Activated CD8-positive, alpha-beta memory T cell treated with anti-CD3 and anti-CD28 coated beads for 36 hours (primary cell): ENCODE data around the gene HLA-DRA. TPM values are rescaled to one million over a fixed set of nuclear protein-coding genes. Genes with fewer than 3 reads are reported as not detected.
"Not testable (repeated sequence)": the region's sequence is repeated elsewhere in the genome, so short reads cannot be mapped to it uniquely, and the experiment has no call there.

Source experiments
- CTCF ChIA-PET: fragments of 350-600 bp; sonication (Branson Sonifier 250); formaldehyde crosslinking; loops from one replicate; lab custom pipeline; 2021; ENCODE audit warnings: antibody characterized with exemption; lab: Charles Lee
- POLR2A ChIA-PET: fragments of 350-600 bp; sonication (Branson Sonifier 250); formaldehyde crosslinking; loops from one replicate; lab custom pipeline; 2021; ENCODE audit warnings: antibody characterized with exemption; lab: Charles Lee
- total RNA-seq, 2 experiments: library from RNA; stranded (reverse); gene quantifications; one replicate each; pipeline ENCODE4 v1.2.3, GENCODE V29; 2021

HLA-DRA gene
- total RNA-seq, 2 experiments from 2014 or later: 12.4 to 12.9 TPM

GRCh38 chr6:32427218-32427617 lies 12.5 kb upstream of the HLA-DRA start:
- ChIA-PET CTCF (no interaction called here), POLR2A (no interaction called here)

DNA sequence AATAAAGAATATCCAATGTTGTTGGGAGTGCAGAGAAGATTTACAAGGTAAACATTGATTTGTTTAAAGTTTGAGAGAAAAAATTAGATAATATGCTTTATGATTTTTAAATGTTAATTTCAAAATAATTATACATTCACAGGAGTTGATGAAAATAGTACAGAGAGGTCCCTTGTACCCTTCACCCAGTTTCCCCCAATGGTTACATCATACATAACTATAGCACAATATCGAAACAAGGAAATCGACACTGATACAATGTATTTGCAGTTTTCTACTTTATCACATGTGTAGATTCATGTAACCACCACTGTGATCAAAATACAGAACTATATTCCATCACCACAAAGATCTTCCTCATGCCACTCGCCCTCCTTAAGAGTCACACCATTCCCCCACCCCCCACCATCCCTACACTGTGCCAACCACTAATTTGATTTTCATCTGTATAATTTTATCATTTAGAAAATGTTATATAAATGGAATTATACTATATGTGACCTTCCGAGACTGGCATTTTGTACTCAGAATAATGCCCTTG lies 11.7 kb upstream of the HLA-DRA start:
- ChIA-PET POLR2A (no interaction called here), CTCF (no interaction called here)

GRCh38 chr6:32430179-32430578 lies 9.5 kb upstream of the HLA-DRA start:
- CTCF ChIA-PET: no interaction called here

DNA sequence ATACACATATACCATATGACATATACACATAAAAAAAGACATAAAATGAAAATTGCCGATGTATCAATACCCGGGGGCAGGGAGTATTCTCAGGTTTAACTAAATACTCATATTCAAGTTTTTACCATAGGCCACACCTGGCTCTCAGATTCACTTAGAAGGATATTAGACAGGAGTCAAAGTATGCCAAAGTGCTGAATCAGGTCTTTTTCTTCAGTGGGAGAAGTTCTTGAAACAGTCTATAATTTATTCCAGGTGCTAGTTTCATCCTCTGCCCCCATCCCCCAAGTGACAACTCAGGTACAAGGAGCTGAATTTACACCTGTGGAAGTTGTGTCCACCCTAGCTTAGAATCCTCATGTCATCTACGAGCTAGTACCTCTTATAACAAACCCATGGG lies 8.5 kb upstream of the HLA-DRA start:
- POLR2A ChIA-PET: no interaction called here
- CTCF ChIA-PET: no interaction called here

More at GRCh38 chr6:32430179-32430578, 9.5 kb upstream of the HLA-DRA start:
- POLR2A ChIA-PET: no interaction called here

DNA sequence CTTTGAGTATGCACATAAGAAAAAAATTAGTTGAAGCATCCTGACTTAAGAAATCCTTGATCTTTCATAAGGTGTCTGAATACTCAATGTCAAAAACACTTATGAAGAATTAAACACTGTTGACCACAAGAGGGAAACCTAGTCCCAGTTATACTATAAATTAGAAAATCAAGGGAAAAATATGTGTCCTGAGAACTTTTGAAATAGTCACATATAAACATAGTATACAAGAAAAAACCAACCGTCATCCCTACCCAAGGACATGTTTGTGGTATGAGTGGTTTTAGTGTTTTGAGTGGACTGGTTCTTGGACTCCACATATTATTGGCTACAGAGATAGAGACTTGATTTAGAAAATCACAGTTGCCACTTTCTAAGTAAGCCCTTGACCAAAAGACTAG lies 7.6 kb upstream of the HLA-DRA start:
- POLR2A ChIA-PET: no interaction called here
- CTCF ChIA-PET: interaction anchor here (0.9 to 1.0 kb wide), 2 partner anchors 40 to 268 kb away, joined by 3 to 6 read pairs; no protein-coding TSS in a partner anchor

DNA sequence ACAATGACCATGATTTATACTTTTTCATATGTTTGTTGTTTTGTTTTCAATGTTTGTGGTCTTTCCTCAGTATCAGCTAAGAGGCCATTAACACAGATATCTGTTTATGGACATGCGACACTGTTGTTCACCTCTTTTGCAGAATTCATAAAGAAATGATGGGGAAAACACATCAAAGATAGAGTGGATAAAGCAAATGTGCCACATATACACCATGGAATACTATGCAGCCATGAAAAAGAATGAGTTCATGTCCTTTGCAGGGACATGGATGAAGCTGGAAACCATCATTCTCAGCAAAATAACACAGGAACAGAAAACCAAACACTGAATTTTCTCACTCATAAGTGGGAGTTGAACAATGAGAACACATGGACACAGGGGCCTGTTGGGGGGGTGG lies 5.7 kb upstream of the HLA-DRA start:
- POLR2A ChIA-PET, CTCF ChIA-PET: not testable (repeated sequence)

GRCh38 chr6:32436186-32436585 lies 3.5 kb upstream of the HLA-DRA start:
- CTCF ChIA-PET: interaction anchor here (1.0 kb wide), 1 partner anchor 264 kb away, joined by 4 read pairs; no protein-coding TSS in a partner anchor
- POLR2A ChIA-PET: no interaction called here

DNA sequence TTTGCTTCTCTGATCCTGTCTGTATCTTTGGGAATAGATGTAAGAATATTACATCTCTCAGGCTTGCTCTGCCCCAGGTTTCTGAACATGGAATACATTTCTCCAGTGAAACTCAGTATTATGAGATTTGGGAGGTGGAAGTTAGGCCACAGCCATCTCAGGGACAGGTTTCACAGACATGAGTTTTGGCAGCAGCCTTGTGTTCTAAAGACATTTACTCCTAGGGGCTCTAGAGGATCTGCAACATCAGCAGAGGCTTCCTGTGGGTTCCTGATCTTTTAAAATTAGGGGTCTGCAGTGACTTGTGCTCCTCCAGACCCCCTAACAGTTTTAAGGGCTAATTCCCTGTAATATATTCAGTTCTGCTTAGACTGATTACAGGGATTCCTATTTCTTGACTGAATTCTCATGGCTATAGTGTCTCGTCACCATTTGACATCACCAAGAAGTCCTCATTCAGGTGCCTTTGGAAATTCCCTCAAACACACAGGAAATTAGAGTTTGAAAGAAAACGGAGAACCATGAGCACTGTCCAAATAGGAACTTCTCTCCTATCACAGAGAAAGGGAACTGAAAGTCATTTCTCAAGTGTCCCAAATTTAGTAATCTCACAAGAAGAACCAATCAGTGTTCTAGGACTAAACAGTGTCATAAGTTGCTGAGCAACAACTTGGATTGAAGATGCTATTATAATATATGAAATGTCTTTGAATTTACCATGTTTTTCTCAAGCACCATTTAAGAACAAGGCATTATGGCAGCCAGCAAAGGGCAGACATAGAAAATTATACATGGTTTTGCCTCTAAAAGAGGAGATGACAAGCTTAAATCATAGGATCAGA lies 2.5 kb upstream of the HLA-DRA start:
- CTCF ChIA-PET: no interaction called here
- POLR2A ChIA-PET: no interaction called here

DNA sequence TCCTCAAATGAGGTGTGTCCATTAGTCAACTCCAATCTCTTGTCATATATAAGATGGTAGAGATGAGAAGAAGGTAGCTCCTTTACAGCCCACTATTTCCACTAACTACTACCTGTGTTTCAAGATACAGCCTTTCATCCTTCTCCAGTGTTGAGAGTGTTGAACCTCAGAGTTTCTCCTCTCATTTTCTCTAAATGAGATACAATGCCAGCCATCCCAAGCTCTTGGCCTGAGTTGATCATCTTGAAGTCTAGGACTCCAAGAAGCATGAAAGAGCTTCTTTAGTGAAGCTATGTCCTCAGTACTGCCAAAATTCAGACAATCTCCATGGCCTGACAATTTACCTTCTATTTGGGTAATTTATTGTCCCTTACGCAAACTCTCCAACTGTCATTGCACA lies 548 bp upstream of the HLA-DRA start:
- ChIA-PET CTCF (interaction anchor here (0.9 to 1.1 kb wide), 3 partner anchors 15 to 170 kb away, joined by 3 to 5 read pairs (median 4); no protein-coding TSS in a partner anchor), POLR2A (no interaction called here)

- ChIA-PET CTCF (no interaction called here), POLR2A (no interaction called here)
These were observed 2.6 kb downstream of the HLA-DRA start for GRCh38 chr6:32442243-32442667.

DNA sequence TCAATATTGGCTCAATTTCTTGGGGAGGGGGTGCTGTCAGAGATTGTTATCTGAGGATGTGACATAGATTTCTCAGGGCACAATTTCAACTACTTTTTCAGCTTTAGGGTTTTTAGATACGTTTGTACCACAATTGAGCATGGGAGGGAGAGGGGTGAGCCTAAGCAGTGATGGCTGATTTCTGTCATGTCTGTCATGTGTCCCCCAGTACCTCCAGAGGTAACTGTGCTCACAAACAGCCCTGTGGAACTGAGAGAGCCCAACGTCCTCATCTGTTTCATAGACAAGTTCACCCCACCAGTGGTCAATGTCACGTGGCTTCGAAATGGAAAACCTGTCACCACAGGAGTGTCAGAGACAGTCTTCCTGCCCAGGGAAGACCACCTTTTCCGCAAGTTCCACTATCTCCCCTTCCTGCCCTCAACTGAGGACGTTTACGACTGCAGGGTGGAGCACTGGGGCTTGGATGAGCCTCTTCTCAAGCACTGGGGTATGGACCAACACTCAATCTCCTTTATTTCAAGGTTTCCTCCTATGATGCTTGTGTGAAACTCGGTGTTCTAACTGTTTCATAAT lies 3.4 kb downstream of the HLA-DRA start:
- CTCF ChIA-PET: no interaction called here
- POLR2A ChIA-PET: no interaction called here

DNA sequence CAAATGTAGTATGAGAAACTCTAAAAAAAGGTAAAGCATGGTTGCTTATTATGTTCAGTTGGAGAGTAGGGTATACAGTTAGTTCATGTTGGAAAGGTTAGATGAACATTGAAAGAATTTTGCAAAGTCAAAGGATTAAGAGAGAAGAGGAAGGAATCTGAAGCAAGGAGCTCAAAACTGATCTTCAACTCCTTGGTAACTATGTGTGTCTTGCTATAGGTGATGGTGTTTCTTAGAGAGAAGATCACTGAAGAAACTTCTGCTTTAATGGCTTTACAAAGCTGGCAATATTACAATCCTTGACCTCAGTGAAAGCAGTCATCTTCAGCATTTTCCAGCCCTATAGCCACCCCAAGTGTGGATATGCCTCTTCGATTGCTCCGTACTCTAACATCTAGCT lies 4.7 kb downstream of the HLA-DRA start:
- ChIA-PET POLR2A (no interaction called here), CTCF (no interaction called here)

GRCh38 chr6:32445321-32445854 lies 5.7 kb downstream of the HLA-DRA start:
- POLR2A ChIA-PET: no interaction called here
- CTCF ChIA-PET: no interaction called here

DNA sequence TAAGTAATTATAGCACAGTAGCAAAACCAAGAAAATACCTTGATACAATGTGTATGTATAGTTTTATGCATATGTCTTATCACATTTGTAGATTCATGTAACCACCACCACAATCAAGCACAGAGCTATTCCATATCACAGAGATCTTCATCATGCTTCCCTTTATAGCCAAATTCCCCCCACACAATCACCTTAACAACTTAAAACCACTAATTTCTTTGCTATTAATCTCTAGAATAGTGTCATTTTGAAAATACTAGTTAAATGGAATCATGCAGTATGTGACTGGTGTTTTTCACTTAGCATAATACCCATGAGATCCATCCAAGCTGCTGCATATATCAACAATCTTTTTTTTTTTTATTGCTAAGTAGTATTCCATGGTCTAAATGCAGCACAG lies 8.2 kb downstream of the HLA-DRA start:
- ChIA-PET CTCF (no interaction called here), POLR2A (no interaction called here)

GRCh38 chr6:32449088-32449736 lies 9.5 kb downstream of the HLA-DRA start:
- CTCF ChIA-PET: no interaction called here

GRCh38 chr6:32457054-32457453 lies 17.4 kb downstream of the HLA-DRA start:
- POLR2A ChIA-PET: no interaction called here
- CTCF ChIA-PET: no interaction called here

More at GRCh38 chr6:32449088-32449736, 9.5 kb downstream of the HLA-DRA start:
- POLR2A ChIA-PET: no interaction called here

GRCh38 chr6:32459781-32460424 lies 20.2 kb downstream of the HLA-DRA start:
- ChIA-PET POLR2A (no interaction called here), CTCF (no interaction called here)

- ChIA-PET CTCF (interaction anchor here (1.0 kb wide), 1 partner anchor 49 kb away, joined by 3 read pairs; no protein-coding TSS in a partner anchor), POLR2A (no interaction called here)
These were observed 20.8 kb downstream of the HLA-DRA start for GRCh38 chr6:32460528-32460927.

DNA sequence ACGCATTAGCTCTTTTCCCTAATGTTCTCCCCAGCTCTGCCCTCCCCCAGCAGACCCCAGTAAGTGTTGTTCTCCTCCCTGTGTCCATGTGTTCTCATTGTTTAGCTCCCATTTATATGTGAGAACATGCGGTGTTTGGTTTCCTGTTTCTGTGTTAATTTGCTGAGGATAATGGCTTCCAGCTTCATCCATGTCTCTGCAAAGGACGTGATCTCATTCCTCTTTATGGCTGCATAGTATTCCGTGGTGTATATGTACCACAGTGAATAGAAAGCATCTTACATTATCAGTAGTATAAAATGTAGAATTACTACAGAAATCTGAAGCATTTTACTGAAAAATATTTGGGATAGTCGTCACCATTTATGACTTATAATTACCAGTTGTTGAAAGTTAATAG lies 21.8 kb downstream of the HLA-DRA start:
- POLR2A ChIA-PET: no interaction called here
- CTCF ChIA-PET: interaction anchor here (1.0 kb wide), 1 partner anchor 50 kb away, joined by 3 read pairs; no protein-coding TSS in a partner anchor
